ENCODE measurements around the gene ATP5F1E. TPM values are rescaled to one million over a fixed set of nuclear protein-coding genes. Genes with fewer than 3 reads are reported as not detected.

ATP5F1E gene
- total and polyA plus RNA-seq, 9 of the 15 experiments (the other 6 are each of a cell fraction or from before 2014, with no cell fraction given): 60.3 to 162 (median 113) TPM

DNA sequence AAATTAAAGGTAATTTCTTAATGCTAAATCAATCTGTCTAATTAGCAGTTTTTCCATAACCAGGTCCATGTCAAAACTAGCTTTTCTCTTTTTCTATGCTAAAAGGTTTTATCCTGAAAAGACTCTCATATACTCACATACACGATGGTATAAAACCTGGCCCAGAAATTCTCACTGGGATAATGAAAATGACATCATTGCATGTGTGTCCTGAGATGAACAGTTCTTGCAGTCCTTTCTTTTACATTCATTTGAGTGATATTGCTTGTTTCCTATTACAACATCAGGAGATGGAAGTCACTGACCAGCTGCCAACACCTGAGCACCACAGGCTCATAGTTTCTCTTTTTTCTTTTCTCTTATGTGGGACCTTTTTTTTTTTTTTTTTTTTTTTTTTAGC lies 18.3 kb upstream of the ATP5F1E start:
- CTCF ChIA-PET (ENCODE audit: low intra/inter-chr PET ratio): no interaction called here
- DNase-seq (ENCODE audit: extremely low read depth in 1 of 4, low spot score in 3 of 4) (no peak), FAIRE-seq (no peak), ATAC-seq (no peak)
- H3K27me3 ChIP-seq (ENCODE audit: control insufficient read depth in 2 of 2, insufficient read depth in 2 of 2, low read length in 2 of 2): peaks cover 19 to 26% of the 10 kb centered on the region in 2 experiments
- no peak for TF ChIP-seq HCFC1 (IDR thresholded peaks at IDR 0.05; ENCODE audit: low read depth, low read length)
- no peak for TF ChIP-seq ZNF354B (CRISPR knock-in tag; IDR thresholded peaks at IDR 0.05)
- TF ChIP-seq SRSF7 (optimal IDR thresholded peaks at IDR 0.05; ENCODE audit: low read depth, low read length): no peak
- no peak for TF ChIP-seq KDM4B (IDR thresholded peaks at IDR 0.05; ENCODE audit: borderline replicate concordance in 2 of 2, low read depth in 1 of 2)
- TF ChIP-seq, protein P1, sequence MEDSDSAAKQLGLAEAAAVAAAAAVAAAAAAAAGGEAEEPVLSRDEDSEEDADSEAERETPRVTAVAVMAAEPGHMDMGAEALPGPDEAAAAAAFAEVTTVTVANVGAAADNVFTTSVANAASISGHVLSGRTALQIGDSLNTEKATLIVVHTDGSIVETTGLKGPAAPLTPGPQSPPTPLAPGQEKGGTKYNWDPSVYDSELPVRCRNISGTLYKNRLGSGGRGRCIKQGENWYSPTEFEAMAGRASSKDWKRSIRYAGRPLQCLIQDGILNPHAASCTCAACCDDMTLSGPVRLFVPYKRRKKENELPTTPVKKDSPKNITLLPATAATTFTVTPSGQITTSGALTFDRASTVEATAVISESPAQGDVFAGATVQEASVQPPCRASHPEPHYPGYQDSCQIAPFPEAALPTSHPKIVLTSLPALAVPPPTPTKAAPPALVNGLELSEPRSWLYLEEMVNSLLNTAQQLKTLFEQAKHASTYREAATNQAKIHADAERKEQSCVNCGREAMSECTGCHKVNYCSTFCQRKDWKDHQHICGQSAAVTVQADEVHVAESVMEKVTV (CRISPR knock-in tag; IDR thresholded peaks at IDR 0.05): no peak
- TF ChIP-seq XRCC4 (IDR thresholded peaks at IDR 0.05; ENCODE audit: extremely low read depth, insufficient read depth, insufficient read length): no peak
- TF ChIP-seq HLTF (IDR thresholded peaks at IDR 0.05): no peak
- TF ChIP-seq, protein P2, sequence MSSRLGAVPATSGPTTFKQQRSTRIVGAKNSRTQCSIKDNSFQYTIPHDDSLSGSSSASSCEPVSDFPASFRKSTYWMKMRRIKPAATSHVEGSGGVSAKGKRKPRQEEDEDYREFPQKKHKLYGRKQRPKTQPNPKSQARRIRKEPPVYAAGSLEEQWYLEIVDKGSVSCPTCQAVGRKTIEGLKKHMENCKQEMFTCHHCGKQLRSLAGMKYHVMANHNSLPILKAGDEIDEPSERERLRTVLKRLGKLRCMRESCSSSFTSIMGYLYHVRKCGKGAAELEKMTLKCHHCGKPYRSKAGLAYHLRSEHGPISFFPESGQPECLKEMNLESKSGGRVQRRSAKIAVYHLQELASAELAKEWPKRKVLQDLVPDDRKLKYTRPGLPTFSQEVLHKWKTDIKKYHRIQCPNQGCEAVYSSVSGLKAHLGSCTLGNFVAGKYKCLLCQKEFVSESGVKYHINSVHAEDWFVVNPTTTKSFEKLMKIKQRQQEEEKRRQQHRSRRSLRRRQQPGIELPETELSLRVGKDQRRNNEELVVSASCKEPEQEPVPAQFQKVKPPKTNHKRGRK (tag; IDR thresholded peaks at IDR 0.05): no peak
- no peak for TF ChIP-seq RBM25 (IDR thresholded peaks at IDR 0.05; ENCODE audit: low read depth, low read length, severe bottlenecking)
- H3K4me1 ChIP-seq (replicated peaks in 1 of 2; ENCODE audit: control insufficient read depth in 2 of 2, insufficient read depth in 2 of 2, low read length in 2 of 2): peaks cover 0 to 8% of the 10 kb centered on the region in 2 experiments; a peak in 2 of 5 replicates
- H3K4me3 ChIP-seq: no peak overlapping the region
- no peak overlapping the region for H3K27ac ChIP-seq (ENCODE audit: extremely low read depth, low read depth, low read length)
- no peaks in the 10 kb centered on the region for H3K36me3 ChIP-seq (ENCODE audit: control insufficient read depth, insufficient read depth, low read length)
- H3K9me3 ChIP-seq (replicated peaks; ENCODE audit: control insufficient read depth, insufficient read depth, low read depth, low read length): no peaks in the 10 kb centered on the region
- no peaks in the 10 kb centered on the region for H3K79me2 ChIP-seq (ENCODE audit: control insufficient read depth, insufficient read depth, low read length)
- no peaks in the 10 kb centered on the region for H4K20me1 ChIP-seq (replicated peaks; ENCODE audit: control insufficient read depth, insufficient read depth, low read length)
- BruUV-seq (replicated peaks): no TSS peak
- no peak overlapping the region for H3K4me2 ChIP-seq (ENCODE audit: insufficient read depth, low read length)
- H2AFZ ChIP-seq (ENCODE audit: low read depth, low read length): no peak overlapping the region
- 0% methylated on average over 1 of the region's 1 CpG for WGBS (ENCODE audit: insufficient coverage, low coverage, missing lambda C conversion rate)
- intact Hi-C loops (cut with micrococcal nuclease): no loop called here
- H3K9ac ChIP-seq (ENCODE audit: insufficient read depth in 1 of 2, low read depth in 2 of 2, low read length in 2 of 2): no peak overlapping the region
- POLR2A ChIA-PET: interaction anchor here (0.6 to 1.4 kb wide), 5 partner anchors 9 to 153 kb away, joined by 3 to 6 read pairs (median 3); partner anchors contain the start of gene ATP5F1E
- H3K9me1 ChIP-seq (ENCODE audit: control insufficient read depth, insufficient read depth, low read length): no peaks in the 10 kb centered on the region
- in situ Hi-C loops (cut with MboI): no loop called here
